ENCODE measurements around the gene SLC7A1.

DNA sequence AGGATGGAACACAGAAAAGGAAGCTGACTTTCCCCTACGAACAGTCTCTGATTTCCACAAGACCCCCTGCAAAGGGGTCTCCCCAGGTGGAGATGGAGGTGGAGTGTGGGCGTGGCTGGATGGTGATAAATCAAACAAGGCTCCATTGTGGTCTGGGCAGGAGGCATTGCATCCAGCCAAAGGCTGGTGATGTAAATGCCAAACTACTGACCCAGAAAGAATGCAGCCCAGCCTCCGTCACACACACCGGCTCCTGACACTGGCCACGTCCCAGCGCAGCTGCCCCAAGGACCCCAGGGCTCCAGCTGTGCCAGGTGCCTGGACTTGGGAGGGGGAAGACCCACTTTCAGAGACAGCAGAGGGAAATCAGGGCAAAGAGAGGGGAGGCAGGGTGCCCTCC, 6.3 kb downstream of the SLC7A1 start:
- TF ChIP-seq CTCF (IDR thresholded peaks at IDR 0.05) = no peak
- TF ChIP-seq POLR2A (IDR thresholded peaks at IDR 0.05) = no peak
